ENCODE measurements around the gene GALK2.

GALK2 gene

GRCh38 chr15:49148727-49149126 is 21.3 kb upstream of the GALK2 start:
- H3K4me2 ChIP-seq, result no peak overlapping the region
- H3K9ac ChIP-seq, result no peak overlapping the region

GRCh38 chr15:49151831-49152230 is 18.2 kb upstream of the GALK2 start:
- Histone ChIP-seq H3K4me2 (no peak overlapping the region), H3K4me1 (ENCODE audit: low read depth, poor library complexity, severe bottlenecking) (peaks cover 32% of the 10 kb centered on the region), H2AFZ (ENCODE audit: low read depth) (no peak overlapping the region), H3K27ac (no peak overlapping the region), H3K4me3 (IDR thresholded peaks at IDR 0.05; ENCODE audit: insufficient read depth, low read depth, low read length) (no peak overlapping the region), H4K20me1 (ENCODE audit: insufficient read depth) (peaks cover 35% of the 10 kb centered on the region), H3K27me3 (ENCODE audit: insufficient read depth, low read depth) (no peaks in the 10 kb centered on the region), H3K79me2 (ENCODE audit: insufficient read depth, low read depth) (peaks cover 92% of the 10 kb centered on the region), H3K9ac (no peak overlapping the region), H3K36me3 (ENCODE audit: insufficient read depth) (no peaks in the 10 kb centered on the region)
- no peak for TF ChIP-seq CTCF (conservative IDR thresholded peaks at IDR 0.05; ENCODE audit: low read depth, low read length)

More at GRCh38 chr15:49148727-49149126, 21.3 kb upstream of the GALK2 start:
- Histone ChIP-seq H2AFZ (ENCODE audit: low read depth) (no peak overlapping the region), H3K4me1 (ENCODE audit: low read depth, poor library complexity, severe bottlenecking) (peaks cover 28% of the 10 kb centered on the region), H3K36me3 (ENCODE audit: insufficient read depth) (no peaks in the 10 kb centered on the region; the same call in 1 of the 2 replicates), H3K4me3 (IDR thresholded peaks at IDR 0.05; ENCODE audit: insufficient read depth, low read depth, low read length) (no peak overlapping the region), H4K20me1 (ENCODE audit: insufficient read depth) (peaks cover 52% of the 10 kb centered on the region), H3K79me2 (ENCODE audit: insufficient read depth, low read depth) (peaks cover 96% of the 10 kb centered on the region), H3K27me3 (ENCODE audit: insufficient read depth, low read depth) (no peaks in the 10 kb centered on the region), H3K27ac (no peak overlapping the region)
- no peak for TF ChIP-seq CTCF (conservative IDR thresholded peaks at IDR 0.05; ENCODE audit: low read depth, low read length)

GRCh38 chr15:49152552-49153312 is 17.3 kb upstream of the GALK2 start:
- no peaks in the 10 kb centered on the region for H3K36me3 ChIP-seq (ENCODE audit: insufficient read depth)
- H2AFZ ChIP-seq (ENCODE audit: low read depth), result no peak overlapping the region
- H3K79me2 ChIP-seq (ENCODE audit: insufficient read depth, low read depth), result peaks cover 85% of the 10 kb centered on the region
- peak overlapping the region; percentile 85 for H3K4me2 ChIP-seq
- TF ChIP-seq CTCF (conservative IDR thresholded peaks at IDR 0.05; ENCODE audit: low read depth, low read length), result no peak
- H3K27ac ChIP-seq, result no peak overlapping the region
- no peak overlapping the region for H3K9ac ChIP-seq
- H4K20me1 ChIP-seq (ENCODE audit: insufficient read depth), result peaks cover 32% of the 10 kb centered on the region
- H3K4me1 ChIP-seq (ENCODE audit: low read depth, poor library complexity, severe bottlenecking), result peaks cover 38% of the 10 kb centered on the region
- no peaks in the 10 kb centered on the region for H3K27me3 ChIP-seq (ENCODE audit: insufficient read depth, low read depth)
- H3K4me3 ChIP-seq (IDR thresholded peaks at IDR 0.05; ENCODE audit: insufficient read depth, low read depth, low read length), result no peak overlapping the region

GRCh38 chr15:49154359-49154758 is 15.7 kb upstream of the GALK2 start:
- H3K79me2 ChIP-seq (ENCODE audit: insufficient read depth, low read depth), result peaks cover 68% of the 10 kb centered on the region
- H2AFZ ChIP-seq (ENCODE audit: low read depth), result no peak overlapping the region
- H3K27ac ChIP-seq, result peak overlapping the region; percentile 81; the same call in 1 of the 2 replicates
- TF ChIP-seq CTCF (conservative IDR thresholded peaks at IDR 0.05; ENCODE audit: low read depth, low read length), result no peak
- H4K20me1 ChIP-seq (ENCODE audit: insufficient read depth), result peaks cover 18% of the 10 kb centered on the region
- H3K4me1 ChIP-seq (ENCODE audit: low read depth, poor library complexity, severe bottlenecking), result peaks cover 38% of the 10 kb centered on the region
- peak overlapping the region; percentile 22 for H3K4me3 ChIP-seq (IDR thresholded peaks at IDR 0.05; ENCODE audit: insufficient read depth, low read depth, low read length)
- H3K9ac ChIP-seq, result peak overlapping the region; percentile 94
- H3K27me3 ChIP-seq (ENCODE audit: insufficient read depth, low read depth), result no peaks in the 10 kb centered on the region
- H3K36me3 ChIP-seq (ENCODE audit: insufficient read depth), result no peaks in the 10 kb centered on the region
- H3K4me2 ChIP-seq, result peak overlapping the region; percentile 85

All from KMS-11 (cell line).